GM23338 (cell line): ENCODE data around the gene IDUA.

Experiments used
- CREB1 ChIP-seq: fragments of 250-450 bp; sonication (Bioruptor Pico); IDR thresholded peaks from 2 replicates; pipeline ENCODE4 v1.5.0; 2020; ENCODE audit warnings: low read depth, mild to moderate bottlenecking, moderate library complexity
- CTCF ChIP-seq, 2 experiments: fragments of 200-600 bp in 1 of 2; sonication (generic) in 1 of 2; conservative IDR thresholded peaks; 2 replicates each; pipeline versions ENCODE4 v1.5.1 to v1.6.1; 2016 to 2017; ENCODE audit warnings: antibody characterized with exemption in 2 of 2, low read depth in 2 of 2, mild to moderate bottlenecking in 2 of 2, moderate library complexity in 1 of 2
- ETS1 ChIP-seq: IDR thresholded peaks from 2 replicates; pipeline ENCODE4 v1.6.1; 2016; ENCODE audit warnings: antibody characterized with exemption
- EZH2 ChIP-seq: fragments of 200-600 bp; sonication (generic); IDR thresholded peaks from one replicate; pipeline ENCODE4 v1.8.0; 2017; ENCODE audit warnings: antibody characterized with exemption, mild to moderate bottlenecking, low read depth; ENCODE audit not compliant: unreplicated experiment
- EZH2phosphoT487 ChIP-seq: fragments of 200-600 bp; sonication (generic); IDR thresholded peaks from one replicate; pipeline ENCODE4 v1.8.1; 2018; ENCODE audit warnings: antibody characterized with exemption; ENCODE audit not compliant: unreplicated experiment
- JUNB ChIP-seq: IDR thresholded peaks from one replicate; pipeline ENCODE4 v1.6.1; 2016; ENCODE audit warnings: antibody characterized with exemption; ENCODE audit not compliant: unreplicated experiment
- POLR2AphosphoS5 ChIP-seq: IDR thresholded peaks from 2 replicates; pipeline ENCODE4 v1.6.1; 2016; ENCODE audit warnings: antibody characterized with exemption, low read depth
- REST ChIP-seq: IDR thresholded peaks from one replicate; pipeline ENCODE4 v1.6.1; 2018; ENCODE audit warnings: antibody characterized with exemption; ENCODE audit not compliant: unreplicated experiment
- ZNF114 ChIP-seq: fragments of 250-450 bp; sonication (Bioruptor Pico); IDR thresholded peaks from 2 replicates; pipeline ENCODE4 v1.5.0; 2020; ENCODE audit warnings: mild to moderate bottlenecking, moderate library complexity
- ZNF331 ChIP-seq: fragments of 250-450 bp; sonication (Bioruptor Pico); IDR thresholded peaks from 2 replicates; pipeline ENCODE4 v1.5.0; 2020; ENCODE audit warnings: low read depth, mild to moderate bottlenecking, moderate library complexity

DNA sequence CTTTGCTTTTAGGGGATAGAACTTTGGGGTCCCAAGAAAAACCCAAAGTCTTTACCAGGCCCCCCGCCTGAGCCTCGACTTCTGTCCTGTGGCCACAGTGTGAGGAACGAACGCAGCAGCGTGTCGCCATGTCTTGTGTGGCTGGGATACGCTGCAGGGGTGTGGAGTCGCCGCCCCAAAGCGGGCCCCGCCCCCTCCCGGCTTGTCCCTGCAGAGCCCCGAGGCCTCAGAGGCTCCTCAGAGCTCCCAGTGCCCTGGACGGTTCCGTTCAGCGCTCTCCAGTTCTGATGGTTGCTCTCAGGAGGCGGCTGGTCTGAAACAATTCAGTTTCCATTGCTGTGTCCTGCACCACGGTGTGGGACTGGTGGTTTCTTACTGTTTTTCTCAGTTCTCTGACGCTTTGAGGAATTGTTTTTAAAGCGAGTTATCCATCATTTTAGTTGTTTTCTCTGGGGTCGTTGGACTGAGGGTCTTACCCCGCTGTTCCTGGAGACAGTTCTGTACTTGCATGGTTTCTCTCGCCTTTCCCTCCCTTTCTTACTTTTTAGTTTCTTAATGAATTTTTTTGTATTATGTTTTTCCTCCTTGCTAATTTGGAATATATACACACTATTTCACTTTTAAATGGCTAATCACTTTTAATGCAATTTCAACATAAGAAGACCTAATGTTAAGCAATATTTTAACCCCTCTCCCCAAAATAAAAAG is 1.6 kb upstream of the IDUA start:
- TF ChIP-seq CTCF (conservative IDR thresholded peaks at IDR 0.05; ENCODE audit: low read depth in 2 of 2) (no peak), ETS1 (no peak), REST (no peak), POLR2AphosphoS5 (peak; percentile 44), ZNF114 (CRISPR knock-in tag) (no peak), ZNF331 (no peak), EZH2phosphoT487 (no peak), CREB1 (CRISPR knock-in tag) (no peak), EZH2 (no peak), JUNB (no peak)
